Testis (tissue), 3 donors: ENCODE measurements around the gene HES4. TPM values are rescaled to one million over a fixed set of nuclear protein-coding genes. Genes with fewer than 3 reads are reported as not detected.

Experiments used
- DNase-seq: peaks from one replicate; pipeline ENCODE4 v3.0.0-alpha.2; 2019
- H3K27ac ChIP-seq, 2 donors: fragments of 200-600 bp; sonication (generic); one replicate each; pipeline ENCODE4 v1.5.1; 2019
- H3K27me3 ChIP-seq: fragments of 200-600 bp; sonication (generic); one replicate; pipeline ENCODE4 v1.5.1; 2019
- H3K36me3 ChIP-seq: fragments of 200-600 bp; sonication (generic); one replicate; pipeline ENCODE4 v1.5.1; 2017; ENCODE audit warnings: low read depth; ENCODE audit errors: missing control alignments
- H3K4me1 ChIP-seq: fragments of 200-600 bp; sonication (generic); one replicate; pipeline ENCODE4 v1.5.1; 2019
- H3K4me3 ChIP-seq, 2 donors: fragments of 200-600 bp; sonication (generic); one replicate each; pipeline ENCODE4 v1.5.1; 2017 to 2019
- H3K9me3 ChIP-seq: fragments of 200-600 bp; sonication (generic); one replicate; pipeline ENCODE4 v1.5.1; 2017
- POLR2A ChIP-seq: fragments of 450-650 bp; IDR thresholded peaks from one replicate; pipeline ENCODE4 v1.6.1; 2017; ENCODE audit warnings: antibody characterized with exemption, mild to moderate bottlenecking, moderate library complexity
- WGBS, 2 donors: methylation state at CpG; one replicate each; pipeline ENCODE4 v1.1.5; 2018; 5-methylcytosine and 5-hydroxymethylcytosine counted together
- intact Hi-C: fragments of 100-400 bp; cut with DNase I; formaldehyde crosslinking; loops from one replicate; pipeline ENCODE4 v1.15.1; 2023; ENCODE audit warnings: low total_unique reads
- polyA plus RNA-seq: library from polyadenylated mRNA; stranded (reverse); fragments of 350-450 nt; fragmentation: Illumina TruSeq; extraction: RNeasy Lipid Tissue Mini Kit (QIAGEN cat#74804); gene quantifications from one replicate; pipeline ENCODE4 v1.2.3, GENCODE V29; 2014; ENCODE audit warnings: low read depth, low replicate concordance; ENCODE audit not compliant: insufficient read depth
- total RNA-seq, 2 donors: library from RNA; depleted of rRNA; stranded (reverse); fragments of >200 nt; gene quantifications; one replicate each; pipeline ENCODE4 v1.2.3, GENCODE V29; 2016
- TF ChIP-seq, protein P1 (sequence below), 3 experiments: fragments of 450-650 bp in 2 of 3; fragments of 200-600 bp in 1 of 3; sonication (generic) in 1 of 3; IDR thresholded peaks; one replicate each; pipeline ENCODE4 v1.5.1; 2016 to 2019; ENCODE audit warnings: antibody characterized with exemption in 3 of 3, mild to moderate bottlenecking in 2 of 3, moderate library complexity in 1 of 3

HES4 gene
- total and polyA plus RNA-seq, 3 donors from 2014 or later = 2.3 to 27.5 (median 26.4) TPM

DNA sequence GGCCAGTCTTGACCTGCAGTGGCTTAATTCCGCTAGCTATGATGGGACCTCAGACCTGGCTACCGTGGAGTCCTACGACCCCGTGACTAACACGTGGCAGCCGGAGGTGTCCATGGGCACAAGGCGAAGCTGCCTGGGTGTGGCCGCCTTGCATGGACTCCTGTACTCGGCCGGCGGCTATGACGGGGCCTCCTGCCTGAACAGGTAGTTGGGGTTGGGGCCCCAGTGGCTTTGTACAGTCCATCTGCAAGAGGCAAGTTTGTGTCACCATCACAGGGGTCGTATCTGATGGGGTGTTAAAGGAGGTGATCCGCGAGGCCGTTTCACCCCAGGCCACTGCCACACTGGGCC, 36.6 kb downstream of the HES4 start:
- no peaks in the 10 kb centered on the region for H3K27me3 ChIP-seq
- WGBS, 2 donors = 95 to 100% methylated on average over 6 to 16 of the region's 16 CpGs
- TF ChIP-seq, protein P1, sequence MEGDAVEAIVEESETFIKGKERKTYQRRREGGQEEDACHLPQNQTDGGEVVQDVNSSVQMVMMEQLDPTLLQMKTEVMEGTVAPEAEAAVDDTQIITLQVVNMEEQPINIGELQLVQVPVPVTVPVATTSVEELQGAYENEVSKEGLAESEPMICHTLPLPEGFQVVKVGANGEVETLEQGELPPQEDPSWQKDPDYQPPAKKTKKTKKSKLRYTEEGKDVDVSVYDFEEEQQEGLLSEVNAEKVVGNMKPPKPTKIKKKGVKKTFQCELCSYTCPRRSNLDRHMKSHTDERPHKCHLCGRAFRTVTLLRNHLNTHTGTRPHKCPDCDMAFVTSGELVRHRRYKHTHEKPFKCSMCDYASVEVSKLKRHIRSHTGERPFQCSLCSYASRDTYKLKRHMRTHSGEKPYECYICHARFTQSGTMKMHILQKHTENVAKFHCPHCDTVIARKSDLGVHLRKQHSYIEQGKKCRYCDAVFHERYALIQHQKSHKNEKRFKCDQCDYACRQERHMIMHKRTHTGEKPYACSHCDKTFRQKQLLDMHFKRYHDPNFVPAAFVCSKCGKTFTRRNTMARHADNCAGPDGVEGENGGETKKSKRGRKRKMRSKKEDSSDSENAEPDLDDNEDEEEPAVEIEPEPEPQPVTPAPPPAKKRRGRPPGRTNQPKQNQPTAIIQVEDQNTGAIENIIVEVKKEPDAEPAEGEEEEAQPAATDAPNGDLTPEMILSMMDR (IDR thresholded peaks at IDR 0.05) = no peak
- no peak for TF ChIP-seq POLR2A
- intact Hi-C loops = no loop called here
- peaks cover 8% of the 10 kb centered on the region for H3K4me1 ChIP-seq
- H3K9me3 ChIP-seq = no peaks in the 10 kb centered on the region
- no peak overlapping the region for H3K27ac ChIP-seq
- H3K36me3 ChIP-seq = no peaks in the 10 kb centered on the region
- H3K4me3 ChIP-seq = no peak overlapping the region
- DNase-seq = no peak

DNA sequence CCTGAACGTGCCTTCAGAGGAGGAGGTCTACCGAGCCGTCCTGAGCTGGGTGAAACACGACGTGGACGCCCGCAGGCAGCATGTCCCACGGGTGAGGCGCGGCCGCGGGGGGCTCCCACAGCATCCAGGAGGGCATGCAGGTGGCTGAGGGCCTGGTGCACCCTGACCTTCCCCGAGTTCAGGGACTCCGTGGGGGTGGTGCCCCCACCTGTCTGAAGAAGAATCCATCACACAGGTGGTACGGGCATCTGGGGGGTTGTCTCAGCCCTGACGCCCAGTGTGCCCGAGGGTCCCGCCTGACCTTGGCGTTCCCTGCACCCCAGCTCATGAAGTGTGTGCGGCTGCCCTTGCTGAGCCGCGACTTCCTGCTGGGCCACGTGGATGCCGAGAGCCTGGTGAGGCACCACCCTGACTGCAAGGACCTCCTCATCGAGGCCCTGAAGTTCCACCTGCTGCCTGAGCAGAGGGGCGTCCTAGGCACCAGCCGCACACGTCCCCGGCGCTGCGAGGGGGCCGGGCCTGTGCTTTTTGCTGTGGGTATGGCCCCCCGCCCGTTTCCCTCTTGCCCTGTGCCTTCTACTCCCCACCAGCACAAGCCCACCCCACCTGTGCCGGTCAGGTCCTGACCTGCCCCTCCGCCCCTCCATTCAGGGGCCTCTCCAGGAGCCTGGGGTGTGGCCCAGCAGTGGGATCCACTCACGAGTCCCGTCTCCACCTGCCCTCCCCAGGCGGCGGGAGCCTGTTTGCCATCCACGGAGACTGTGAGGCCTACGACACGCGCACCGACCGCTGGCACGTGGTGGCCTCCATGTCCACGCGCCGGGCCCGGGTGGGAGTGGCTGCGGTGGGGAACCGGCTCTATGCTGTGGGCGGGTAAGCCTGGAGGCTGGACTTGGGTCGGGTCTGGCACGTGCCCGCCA, 37.3 kb downstream of the HES4 start:
- intact Hi-C loops = no loop called here
- no peaks in the 10 kb centered on the region for H3K36me3 ChIP-seq
- H3K9me3 ChIP-seq = no peaks in the 10 kb centered on the region
- H3K4me1 ChIP-seq = peaks cover 14% of the 10 kb centered on the region
- no peak overlapping the region for H3K27ac ChIP-seq
- 87 to 94% methylated on average over 32 to 57 of the region's 57 CpGs for WGBS, 2 donors
- no peak overlapping the region for H3K4me3 ChIP-seq
- no peaks in the 10 kb centered on the region for H3K27me3 ChIP-seq
- no peak for DNase-seq
- TF ChIP-seq, protein P1 (IDR thresholded peaks at IDR 0.05) = no peak
- no peak for TF ChIP-seq POLR2A

DNA sequence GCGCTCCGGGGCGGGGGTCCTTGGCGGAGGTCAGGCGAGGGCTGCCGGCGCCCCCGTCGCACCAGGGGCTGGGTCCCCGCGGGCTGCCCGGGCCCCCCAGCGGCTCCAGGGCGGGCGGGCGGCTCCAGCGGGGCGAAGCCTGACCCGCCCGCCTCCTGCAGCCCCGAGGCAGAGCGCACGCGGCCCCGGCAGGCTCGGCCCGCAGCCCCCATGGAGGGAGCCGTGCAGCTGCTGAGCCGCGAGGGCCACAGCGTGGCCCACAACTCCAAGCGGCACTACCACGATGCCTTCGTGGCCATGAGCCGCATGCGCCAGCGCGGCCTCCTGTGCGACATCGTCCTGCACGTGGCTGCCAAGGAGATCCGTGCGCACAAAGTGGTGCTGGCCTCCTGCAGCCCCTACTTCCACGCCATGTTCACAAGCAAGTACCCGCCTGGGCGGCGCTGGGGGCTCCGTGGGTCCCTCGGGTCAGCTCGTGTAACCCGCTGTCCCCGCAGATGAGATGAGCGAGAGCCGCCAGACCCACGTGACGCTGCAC, 38.7 kb downstream of the HES4 start:
- no peak for TF ChIP-seq POLR2A
- TF ChIP-seq, protein P1 (IDR thresholded peaks at IDR 0.05) = no peak
- WGBS, 2 donors = 29 to 50% methylated on average over 6 to 31 of the region's 56 CpGs
- intact Hi-C loops = no loop called here
- DNase-seq = no peak
- no peaks in the 10 kb centered on the region for H3K27me3 ChIP-seq
- H3K27ac ChIP-seq = no peak overlapping the region
- peaks cover 13% of the 10 kb centered on the region for H3K4me1 ChIP-seq
- peak overlapping the region; percentile 98 for H3K4me3 ChIP-seq
- no peaks in the 10 kb centered on the region for H3K9me3 ChIP-seq
- H3K36me3 ChIP-seq = no peaks in the 10 kb centered on the region

DNA sequence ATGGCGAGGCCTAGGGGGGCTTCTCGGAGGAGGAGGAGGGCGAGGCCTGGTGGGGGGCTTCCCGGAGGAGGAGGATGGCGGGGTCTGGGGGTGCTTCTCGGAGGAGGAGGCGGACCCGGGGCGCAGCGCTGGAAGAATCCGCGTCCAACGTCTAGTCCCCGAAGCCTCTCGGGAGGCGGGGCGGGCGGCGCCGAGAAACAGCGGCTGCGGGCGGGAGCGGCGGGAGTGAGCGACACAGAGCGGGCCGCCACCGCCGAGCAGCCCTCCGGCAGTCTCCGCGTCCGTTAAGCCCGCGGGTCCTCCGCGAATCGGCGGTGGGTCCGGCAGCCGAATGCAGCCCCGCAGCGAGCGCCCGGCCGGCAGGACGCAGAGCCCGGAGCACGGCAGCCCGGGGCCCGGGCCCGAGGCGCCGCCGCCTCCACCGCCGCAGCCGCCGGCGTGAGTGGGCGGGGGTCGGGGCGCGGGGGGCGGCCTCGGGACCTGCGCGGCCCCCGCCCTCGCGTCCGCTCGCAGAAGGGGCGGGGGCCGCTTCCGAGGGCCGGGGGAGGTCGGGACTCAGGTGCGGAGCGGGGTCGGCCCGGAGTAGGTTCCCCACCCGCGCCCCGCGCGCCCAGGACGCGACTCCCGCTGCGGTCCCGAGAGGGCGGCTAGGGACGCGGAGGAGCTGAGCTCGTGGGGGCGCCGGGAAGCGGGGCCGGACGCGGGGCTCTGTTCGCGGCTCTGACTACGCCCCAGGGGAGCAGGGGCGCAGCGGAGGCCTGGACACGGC, 39.4 kb downstream of the HES4 start, which contains the start of gene KLHL17:
Gene KLHL17 (plus strand): TSS at position 222 of the 769 bp plus-strand sequence. CDS start 110 bp downstream, at position 332.
- Histone ChIP-seq H3K9me3 (no peaks in the 10 kb centered on the region), H3K27me3 (no peaks in the 10 kb centered on the region), H3K27ac (peak within 1 kb of the TSS in 1 of 2 donors; percentile 24), H3K4me1 (peaks cover 13% of the 10 kb centered on the region), H3K4me3 (peak within 1 kb of the TSS; percentile 98), H3K36me3 (no peaks in the 10 kb centered on the region)
- DNase-seq = peak; percentile 78
- 0 to 1% methylated on average over 8 to 49 of the region's 109 CpGs for WGBS, 2 donors
- TF ChIP-seq, protein P1 (IDR thresholded peaks at IDR 0.05) = no peak
- no peak for TF ChIP-seq POLR2A
- intact Hi-C loops = no loop called here
